ENCODE results near the gene CMIP.
A peak's percentile ranks its signal among the peaks of the same experiment; 100 is the strongest.

The CMIP gene

GRCh38 chr16:81707411-81708265 lies 263.0 kb downstream of the CMIP start:
- H3K4me3 ChIP-seq (replicated peaks; ENCODE audit: low read depth, low read length), result no peak overlapping the region
- no peak for TF ChIP-seq CTCF (IDR thresholded peaks at IDR 0.05; ENCODE audit: low read length, missing control alignments)
- DNase-seq (ENCODE audit: low read depth), result peak; percentile 39

- no peak overlapping the region for H3K4me3 ChIP-seq (replicated peaks; ENCODE audit: low read depth, low read length)
- TF ChIP-seq CTCF (IDR thresholded peaks at IDR 0.05; ENCODE audit: low read length, missing control alignments), result no peak
- no peak for DNase-seq (ENCODE audit: low read depth)
Observed at GRCh38 chr16:81708266-81709015, 263.8 kb downstream of the CMIP start.

- no peak for DNase-seq (ENCODE audit: low read depth)
- TF ChIP-seq CTCF (IDR thresholded peaks at IDR 0.05; ENCODE audit: low read length, missing control alignments), result no peak
- H3K4me3 ChIP-seq (replicated peaks; ENCODE audit: low read depth, low read length), result no peak overlapping the region
Observed at GRCh38 chr16:81709016-81709900, 264.6 kb downstream of the CMIP start.

GRCh38 chr16:81710044-81710443 lies 265.4 kb downstream of the CMIP start:
- DNase-seq (ENCODE audit: low read depth), result no peak
- H3K4me3 ChIP-seq (replicated peaks; ENCODE audit: low read depth, low read length), result no peak overlapping the region
- TF ChIP-seq CTCF (IDR thresholded peaks at IDR 0.05; ENCODE audit: low read length, missing control alignments), result no peak

GRCh38 chr16:81710596-81710995 lies 266.0 kb downstream of the CMIP start:
- H3K4me3 ChIP-seq (replicated peaks; ENCODE audit: low read depth, low read length), result no peak overlapping the region
- no peak for TF ChIP-seq CTCF (IDR thresholded peaks at IDR 0.05; ENCODE audit: low read length, missing control alignments)
- no peak for DNase-seq (ENCODE audit: low read depth)

- no peak overlapping the region for H3K4me3 ChIP-seq (replicated peaks; ENCODE audit: low read depth, low read length)
- TF ChIP-seq CTCF (IDR thresholded peaks at IDR 0.05; ENCODE audit: low read length, missing control alignments), result no peak
- DNase-seq (ENCODE audit: low read depth), result peak; percentile 94
Observed at GRCh38 chr16:81711657-81712319, 267.2 kb downstream of the CMIP start.
